ENCODE results near the gene ZBTB7A.
A peak's percentile ranks its signal among the peaks of the same experiment; 100 is the strongest.

The ZBTB7A gene

GRCh38 chr19:4066682-4067395, at the start of gene ZBTB7A:
ZBTB7A (minus strand) TSS chr19:4066899; CDS start chr19:4055232, 11,667 bp downstream.
- DNase-seq: peak; percentile 84

- no peak for DNase-seq
These were observed 49.2 kb upstream of the ZBTB7A start for GRCh38 chr19:4115818-4116385.

- DNase-seq: peak; percentile 81
These were observed 48.5 kb upstream of the ZBTB7A start for GRCh38 chr19:4115050-4115817.

GRCh38 chr19:4114181-4114580, 47.5 kb upstream of the ZBTB7A start:
- no peak for DNase-seq

- DNase-seq: no peak
These were observed 46.8 kb upstream of the ZBTB7A start for GRCh38 chr19:4113398-4114088.

- no peak for DNase-seq
These were observed 45.7 kb upstream of the ZBTB7A start for GRCh38 chr19:4112367-4112766.

GRCh38 chr19:4109626-4109945, 42.9 kb upstream of the ZBTB7A start:
- no peak for DNase-seq

- peak; percentile 82 for DNase-seq
These were observed 42.3 kb upstream of the ZBTB7A start for GRCh38 chr19:4108767-4109625.

GRCh38 chr19:4103080-4103433, 36.4 kb upstream of the ZBTB7A start:
- no peak for DNase-seq

GRCh38 chr19:4102339-4103079, 35.8 kb upstream of the ZBTB7A start:
- DNase-seq: no peak

GRCh38 chr19:4101496-4101770, 34.7 kb upstream of the ZBTB7A start:
- DNase-seq: no peak

GRCh38 chr19:4100647-4101495, 34.2 kb upstream of the ZBTB7A start:
- no peak for DNase-seq

- no peak for DNase-seq
These were observed 32.5 kb upstream of the ZBTB7A start for GRCh38 chr19:4099041-4099764.

GRCh38 chr19:4098493-4098892, 31.8 kb upstream of the ZBTB7A start:
- no peak for DNase-seq

- DNase-seq: no peak
These were observed 30.8 kb upstream of the ZBTB7A start for GRCh38 chr19:4097501-4097900.

- no peak for DNase-seq
These were observed 29.6 kb upstream of the ZBTB7A start for GRCh38 chr19:4096049-4096892.

- no peak for DNase-seq
These were observed 28.8 kb upstream of the ZBTB7A start for GRCh38 chr19:4095488-4095844.

GRCh38 chr19:4094761-4095487, 28.2 kb upstream of the ZBTB7A start:
- DNase-seq: no peak

- DNase-seq: no peak
These were observed 27.6 kb upstream of the ZBTB7A start for GRCh38 chr19:4094291-4094690.
